Stimulated activated CD4-positive, alpha-beta T cell treated with anti-CD3 and anti-CD28 coated beads, TNF-alpha, amount 100 ng/mL, for 4 hours (primary cell): Measurements from ENCODE around the gene KDM4B.
"Not testable (repeated sequence)": the region's sequence is repeated elsewhere in the genome, so short reads cannot be mapped to it uniquely, and the experiment has no call there.

ENCODE experiments used
- DNase-seq, 3 experiments: peaks; one replicate each; pipeline ENCODE4 v3.0.0-alpha.2; 2020; ENCODE audit warnings: low read depth in 3 of 3

KDM4B gene

GRCh38 chr19:5149508-5149907 lies 180.6 kb downstream of the KDM4B start:
- no peak for DNase-seq

GRCh38 chr19:5149932-5150901 lies 181.3 kb downstream of the KDM4B start:
- DNase-seq = no peak

DNA sequence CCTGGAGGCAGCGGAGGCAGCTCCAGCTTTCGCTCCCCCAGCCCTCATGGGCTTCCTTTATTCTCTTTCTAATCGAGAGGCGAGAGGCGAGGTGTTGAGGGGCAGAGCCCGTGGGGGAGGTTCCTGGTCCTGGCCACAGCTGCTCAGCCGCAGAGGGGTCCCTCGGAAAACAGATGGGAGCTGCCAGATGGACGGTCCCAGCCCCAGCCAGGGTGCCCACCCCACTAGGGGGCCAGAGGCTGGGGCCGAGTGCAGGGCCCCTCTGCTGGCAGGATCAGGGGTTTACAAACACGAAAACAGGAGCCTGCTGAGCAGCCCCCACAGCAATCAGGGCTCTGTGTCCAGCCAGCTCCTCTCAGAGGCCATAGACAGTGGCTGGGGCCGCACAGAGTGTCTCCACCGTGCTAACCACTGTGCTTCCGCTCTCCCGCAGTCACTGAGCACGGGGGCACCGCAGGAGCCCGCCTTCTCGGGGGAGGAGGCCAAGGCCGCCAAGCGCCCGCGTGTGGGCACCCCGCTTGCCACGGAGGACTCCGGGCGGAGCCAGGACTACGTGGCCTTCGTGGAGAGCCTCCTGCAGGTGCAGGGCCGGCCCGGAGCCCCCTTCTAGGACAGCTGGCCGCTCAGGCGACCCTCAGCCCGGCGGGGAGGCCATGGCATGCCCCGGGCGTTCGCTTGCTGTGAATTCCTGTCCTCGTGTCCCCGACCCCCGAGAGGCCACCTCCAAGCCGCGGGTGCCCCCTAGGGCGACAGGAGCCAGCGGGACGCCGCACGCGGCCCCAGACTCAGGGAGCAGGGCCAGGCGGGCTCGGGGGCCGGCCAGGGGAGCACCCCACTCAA lies 182.2 kb downstream of the KDM4B start:
- DNase-seq = no peak

- no peak for DNase-seq
Observed at GRCh38 chr19:5152013-5152763, 183.3 kb downstream of the KDM4B start.

- DNase-seq = no peak
Observed at GRCh38 chr19:5152767-5153532, 184.0 kb downstream of the KDM4B start.

DNA sequence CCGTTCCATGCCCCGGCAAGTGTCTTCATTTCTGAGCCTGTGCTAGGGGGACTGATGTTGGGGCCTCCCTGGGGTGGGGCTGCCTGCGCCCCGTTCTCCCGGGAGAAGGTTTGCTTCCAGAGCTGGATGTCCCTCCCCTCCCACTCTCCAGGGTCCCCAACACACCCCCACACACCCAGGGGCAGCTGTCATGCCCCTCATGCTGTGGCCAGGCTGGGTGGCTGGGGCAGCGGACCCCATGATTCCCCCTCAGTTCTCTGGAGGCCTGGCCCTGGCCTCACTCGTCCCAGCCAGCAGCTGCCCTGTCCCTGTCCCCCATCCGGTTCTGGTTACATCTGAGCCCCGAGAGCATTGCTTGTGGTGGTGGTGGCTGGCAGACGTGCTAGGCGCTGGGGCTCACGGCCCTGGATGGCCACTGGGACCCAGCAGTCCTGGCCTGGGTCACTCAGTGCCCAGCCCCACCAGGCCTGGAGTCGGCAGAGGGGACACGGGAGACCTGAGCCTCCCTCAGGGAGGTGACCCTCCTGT lies 184.8 kb downstream of the KDM4B start:
- no peak for DNase-seq

DNA sequence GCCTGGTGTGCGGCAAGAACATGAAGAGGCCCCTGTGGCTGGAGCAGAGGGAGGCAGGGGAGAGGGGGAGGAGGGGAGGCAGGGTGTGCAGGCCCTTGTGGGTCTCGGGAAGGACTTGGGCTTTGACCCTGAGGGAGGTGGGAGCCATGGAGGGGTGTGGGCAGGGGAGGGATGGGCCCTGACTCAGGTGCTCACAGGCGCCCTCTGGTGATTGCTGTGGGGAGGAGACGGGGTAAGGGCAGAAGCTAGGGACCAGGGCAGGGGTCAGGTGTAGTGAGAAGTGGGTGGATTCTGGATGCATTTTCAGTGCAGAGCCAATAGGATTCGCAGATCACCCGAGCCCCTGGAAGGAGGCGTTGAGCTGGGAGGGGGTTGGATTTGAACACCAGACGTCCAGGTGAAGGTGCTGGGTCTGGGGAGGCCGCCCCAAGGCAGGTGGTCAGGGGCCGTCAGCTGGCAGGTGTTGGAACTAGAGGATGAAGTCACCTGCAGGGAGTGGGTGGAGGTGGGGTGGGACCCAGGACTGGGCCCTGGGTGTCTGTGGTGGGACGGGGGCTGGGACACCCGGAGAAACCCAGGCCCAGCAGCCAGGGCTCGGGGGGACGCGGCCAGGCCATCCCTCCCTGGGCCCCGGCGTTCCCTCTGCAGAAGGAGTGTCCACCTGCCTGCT lies 185.4 kb downstream of the KDM4B start:
- no peak for DNase-seq

GRCh38 chr19:5154799-5155426 lies 186.0 kb downstream of the KDM4B start:
- DNase-seq = no peak

- DNase-seq = no peak
Observed at GRCh38 chr19:5155586-5156210, 186.8 kb downstream of the KDM4B start.

- DNase-seq = no peak
Observed at GRCh38 chr19:5156231-5156986, 187.5 kb downstream of the KDM4B start.

DNA sequence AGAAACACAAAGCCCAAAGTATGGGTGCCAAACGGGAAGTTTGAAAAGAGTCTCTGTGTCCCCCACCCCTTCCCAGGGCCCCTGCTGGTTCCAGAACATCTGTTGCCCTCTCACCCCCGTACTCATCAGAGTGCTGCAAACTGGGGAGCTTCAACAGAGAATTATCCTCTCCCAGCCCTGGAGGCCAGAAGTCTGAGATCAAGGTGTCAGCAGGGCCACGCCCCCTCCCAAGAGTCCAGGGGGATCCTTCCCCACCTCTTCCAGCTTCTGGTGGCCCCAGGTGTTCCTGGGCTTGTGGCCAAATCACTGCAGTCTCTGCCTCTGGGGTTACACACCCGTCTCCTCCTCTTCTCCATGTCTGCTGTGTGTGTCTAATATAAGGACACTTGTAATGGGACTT lies 188.3 kb downstream of the KDM4B start:
- DNase-seq = no peak

DNA sequence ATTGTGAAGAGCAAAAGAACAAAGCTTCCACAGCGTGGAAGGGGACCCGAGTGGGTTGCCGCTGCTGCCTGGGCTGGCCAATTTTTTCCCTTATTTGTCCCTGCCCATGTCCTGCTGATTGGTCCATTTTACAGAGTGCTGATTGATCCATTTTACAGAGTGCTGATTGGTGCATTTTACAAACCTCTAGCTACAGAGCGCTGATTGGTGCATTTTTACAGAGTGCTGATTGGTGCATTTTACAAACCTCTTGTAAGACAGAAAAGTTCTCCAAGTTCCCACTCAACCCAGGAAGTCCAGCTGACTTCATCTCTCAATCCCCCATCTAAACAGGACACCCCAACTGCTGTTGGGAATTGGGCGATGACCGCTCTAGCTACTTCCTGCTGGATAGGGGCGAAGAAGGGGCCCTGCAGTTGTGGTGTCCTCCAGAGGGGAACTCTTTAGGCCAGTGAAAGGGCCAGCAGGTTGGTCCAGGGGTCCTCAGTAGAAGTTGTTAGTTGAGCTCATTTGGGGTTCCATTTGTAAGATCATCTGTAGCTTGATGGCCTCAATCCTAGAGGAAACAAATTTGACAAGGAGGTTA lies 189.7 kb downstream of the KDM4B start:
- not testable (repeated sequence) for DNase-seq

DNA sequence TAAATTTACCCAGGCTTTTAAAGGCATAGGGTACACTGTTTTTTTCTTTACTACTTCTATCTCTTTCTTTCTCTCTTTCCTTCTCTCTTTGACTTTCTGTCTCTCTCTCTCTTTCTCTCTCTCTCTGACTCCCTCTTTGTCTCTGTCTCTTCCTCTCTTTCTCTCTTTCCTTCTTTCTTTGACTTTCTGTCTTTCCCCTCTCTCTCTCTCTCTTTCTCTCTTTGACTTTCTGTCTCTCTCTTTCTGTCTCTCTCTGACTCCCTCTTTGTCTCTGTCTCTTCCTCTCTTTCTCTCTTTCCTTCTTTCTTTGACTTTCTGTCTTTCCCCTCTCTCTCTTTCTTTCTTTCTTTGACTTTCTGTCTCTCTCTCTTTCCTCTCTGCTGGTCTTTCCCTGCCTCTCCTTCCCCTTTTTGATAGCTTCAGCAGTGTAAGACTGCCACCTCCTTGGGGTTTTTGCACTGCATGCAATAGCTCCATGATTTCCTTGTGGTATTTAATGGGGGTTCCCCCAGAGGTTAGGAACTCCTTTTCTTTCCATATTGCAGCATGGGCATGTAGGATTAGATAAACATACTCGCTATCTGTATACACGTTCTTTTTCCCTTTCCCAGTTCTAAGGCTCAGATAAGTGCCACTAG lies 191.4 kb downstream of the KDM4B start:
- not testable (repeated sequence) for DNase-seq

DNA sequence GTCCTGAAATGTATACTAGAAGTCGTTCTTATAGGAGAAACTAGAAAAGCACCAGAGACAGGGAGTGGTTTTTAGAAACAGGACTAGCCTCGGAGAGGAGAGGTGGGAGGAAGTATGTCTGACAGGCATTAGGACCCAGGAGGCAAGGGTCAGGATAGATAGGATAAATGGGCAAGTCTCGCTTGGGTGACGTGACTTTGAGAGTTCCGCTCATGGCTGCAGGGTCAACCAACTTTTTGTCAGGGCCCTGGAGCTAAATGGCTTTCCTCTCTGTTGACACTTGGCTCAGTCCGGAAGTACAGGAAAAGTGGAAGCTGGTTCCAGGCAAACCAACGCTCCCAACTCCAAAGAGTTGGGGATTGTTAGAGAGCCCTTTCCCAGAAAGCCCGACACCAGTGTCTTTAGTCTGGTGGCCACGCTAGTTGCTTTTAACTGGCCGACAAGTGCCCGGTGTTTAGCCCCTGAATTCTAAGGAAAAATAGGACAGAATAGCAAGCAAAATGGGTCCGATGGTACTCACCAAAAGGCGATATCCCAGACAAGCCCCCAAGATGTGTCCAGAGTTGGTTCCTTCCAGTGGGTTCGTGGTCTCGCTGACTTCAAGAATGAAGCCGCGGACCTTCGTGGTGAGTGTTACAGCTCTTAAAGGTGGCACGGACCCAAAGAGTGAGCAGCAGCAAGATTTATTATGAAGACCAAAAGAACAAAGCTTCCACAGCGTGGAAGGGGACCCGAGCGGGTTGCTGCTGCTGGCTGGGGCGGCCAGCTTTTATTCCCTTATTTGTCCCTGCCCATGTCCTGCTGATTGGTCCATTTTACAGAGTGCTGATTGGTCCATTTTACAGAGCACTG lies 196.2 kb downstream of the KDM4B start:
- not testable (repeated sequence) for DNase-seq

GRCh38 chr19:5165697-5166019 lies 196.7 kb downstream of the KDM4B start:
- DNase-seq = no peak

- no peak for DNase-seq
Observed at GRCh38 chr19:5166262-5166661, 197.3 kb downstream of the KDM4B start.

DNA sequence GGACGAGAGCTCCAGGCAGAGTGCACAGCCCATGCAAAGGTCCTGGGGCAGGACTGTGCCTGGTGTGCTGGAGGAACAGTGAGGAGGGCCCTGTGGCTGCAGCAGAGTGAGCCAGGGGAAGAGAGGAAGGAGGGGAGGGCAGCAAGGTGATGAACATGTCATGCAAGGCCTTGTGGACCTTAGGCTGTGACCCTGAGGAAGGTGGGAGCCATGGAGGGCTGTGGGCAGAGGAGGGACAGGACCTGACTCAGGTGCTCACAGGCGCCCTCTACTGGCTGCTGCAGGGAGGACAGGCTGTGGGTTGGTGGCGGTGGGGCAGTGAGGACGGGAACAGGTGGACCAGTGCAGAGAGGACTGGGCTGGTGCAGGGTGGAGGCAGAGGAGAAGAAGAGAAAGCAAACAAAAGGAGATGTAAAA lies 201.4 kb downstream of the KDM4B start:
- DNase-seq = peak; percentile 8 to 17 (median 13)
